ENCODE measurements around the gene CCDC93. TPM values are rescaled to one million over a fixed set of nuclear protein-coding genes. Genes with fewer than 3 reads are reported as not detected.
A peak's percentile ranks its signal among the peaks of the same experiment; 100 is the strongest.
"Not testable (repeated sequence)": the region's sequence is repeated elsewhere in the genome, so short reads cannot be mapped to it uniquely, and the experiment has no call there.

Gene CCDC93
- total RNA-seq, 4 donors from 2014 or later, result 14.4 to 17.0 (median 16.0) TPM

- Histone ChIP-seq H3K9me3 (no peaks in the 10 kb centered on the region), H3K27ac (replicated peaks in 1 of 4) (no peak overlapping the region), H3K36me3 (peaks cover 57 to 84% (median 75%) of the 10 kb centered on the region in 4 donors), H3K4me3 (no peak overlapping the region), H3K4me1 (no peaks in the 10 kb centered on the region), H3K27me3 (no peaks in the 10 kb centered on the region)
- DNase-seq (ENCODE audit: extremely low spot score), result no peak
- TF ChIP-seq POLR2AphosphoS5 (IDR thresholded peaks at IDR 0.05) (no peak), EP300 (IDR thresholded peaks at IDR 0.05) (no peak), CTCF (IDR thresholded peaks at IDR 0.05) (no peak), POLR2A (IDR thresholded peaks at IDR 0.05; ENCODE audit: low read depth) (no peak)
- WGBS, result 96% methylated on average over 4 of the region's 4 CpGs
- intact Hi-C loops (cut with DNase I), result loop anchor here (10.0 kb wide), 1 partner anchor 96 kb away; no protein-coding TSS in a partner anchor
Measured at GRCh38 chr2:117930775-117931174, 83.1 kb downstream of the CCDC93 start.

GRCh38 chr2:117923471-117923870 lies 90.4 kb downstream of the CCDC93 start:
- H3K4me3 ChIP-seq; H3K4me1 ChIP-seq; DNase-seq (ENCODE audit: extremely low spot score); H3K27ac ChIP-seq (replicated peaks in 1 of 4); H3K27me3 ChIP-seq; intact Hi-C loops (cut with DNase I); H3K9me3 ChIP-seq: not testable (repeated sequence)
- WGBS, result 100% methylated on average over 4 of the region's 9 CpGs
- H3K36me3 ChIP-seq, result peaks cover 46 to 83% (median 61%) of the 10 kb centered on the region in 4 donors

- peaks cover 52 to 93% (median 75%) of the 10 kb centered on the region in 4 donors for H3K36me3 ChIP-seq
Measured at GRCh38 chr2:117921520-117921919, 92.3 kb downstream of the CCDC93 start.

GRCh38 chr2:117918608-117919007 lies 95.3 kb downstream of the CCDC93 start:
- Histone ChIP-seq H3K27me3 (no peaks in the 10 kb centered on the region), H3K27ac (replicated peaks in 1 of 4) (no peak overlapping the region), H3K36me3 (peaks cover 47 to 93% (median 80%) of the 10 kb centered on the region in 4 donors), H3K4me3 (no peak overlapping the region), H3K9me3 (no peaks in the 10 kb centered on the region), H3K4me1 (no peaks in the 10 kb centered on the region)
- TF ChIP-seq POLR2A (IDR thresholded peaks at IDR 0.05; ENCODE audit: low read depth) (no peak), EP300 (IDR thresholded peaks at IDR 0.05) (no peak), CTCF (IDR thresholded peaks at IDR 0.05) (no peak), POLR2AphosphoS5 (IDR thresholded peaks at IDR 0.05) (no peak)
- WGBS, result 94% methylated on average over 7 of the region's 7 CpGs
- intact Hi-C loops (cut with DNase I), result no loop called here
- peak; percentile 57 for DNase-seq (ENCODE audit: extremely low spot score)

More at GRCh38 chr2:117921520-117921919, 92.3 kb downstream of the CCDC93 start:
- intact Hi-C loops (cut with DNase I), result no loop called here
- no peak overlapping the region for H3K27ac ChIP-seq (replicated peaks in 1 of 4)
- H3K4me1 ChIP-seq, result no peaks in the 10 kb centered on the region
- no peaks in the 10 kb centered on the region for H3K9me3 ChIP-seq
- no peak overlapping the region for H3K4me3 ChIP-seq
- WGBS, result 88% methylated on average over 3 of the region's 3 CpGs
- TF ChIP-seq CTCF (IDR thresholded peaks at IDR 0.05) (no peak), EP300 (IDR thresholded peaks at IDR 0.05) (no peak), POLR2A (IDR thresholded peaks at IDR 0.05; ENCODE audit: low read depth) (no peak), POLR2AphosphoS5 (IDR thresholded peaks at IDR 0.05) (no peak)
- no peak for DNase-seq (ENCODE audit: extremely low spot score)
- H3K27me3 ChIP-seq, result no peaks in the 10 kb centered on the region

GRCh38 chr2:117917223-117917917 lies 96.5 kb downstream of the CCDC93 start:
- no peak overlapping the region for H3K27ac ChIP-seq (replicated peaks in 1 of 4)
- intact Hi-C loops (cut with DNase I), result no loop called here
- peaks cover 0 to 11% (median 3%) of the 10 kb centered on the region in 4 donors for H3K9me3 ChIP-seq
- no peak overlapping the region for H3K4me3 ChIP-seq
- H3K27me3 ChIP-seq, result no peaks in the 10 kb centered on the region
- 91% methylated on average over 14 of the region's 19 CpGs for WGBS
- peaks cover 39 to 80% (median 69%) of the 10 kb centered on the region in 4 donors for H3K36me3 ChIP-seq
- H3K4me1 ChIP-seq, result no peaks in the 10 kb centered on the region
- TF ChIP-seq POLR2AphosphoS5 (IDR thresholded peaks at IDR 0.05) (no peak), POLR2A (IDR thresholded peaks at IDR 0.05; ENCODE audit: low read depth) (no peak), EP300 (IDR thresholded peaks at IDR 0.05) (no peak), CTCF (IDR thresholded peaks at IDR 0.05) (no peak)
- peak; percentile 66 for DNase-seq (ENCODE audit: extremely low spot score)

All from esophagus muscularis mucosa (tissue), 4 donors.